IPS-NIHi11 (cell line): ENCODE results near the gene TFRC.
"Not testable (repeated sequence)": the region's sequence is repeated elsewhere in the genome, so short reads cannot be mapped to it uniquely, and the experiment has no call there.

Experiments
- DNase-seq: peaks from one replicate; pipeline ENCODE4 v3.0.0; 2012; ENCODE audit warnings: mixed read lengths, low spot score

TFRC gene

DNA sequence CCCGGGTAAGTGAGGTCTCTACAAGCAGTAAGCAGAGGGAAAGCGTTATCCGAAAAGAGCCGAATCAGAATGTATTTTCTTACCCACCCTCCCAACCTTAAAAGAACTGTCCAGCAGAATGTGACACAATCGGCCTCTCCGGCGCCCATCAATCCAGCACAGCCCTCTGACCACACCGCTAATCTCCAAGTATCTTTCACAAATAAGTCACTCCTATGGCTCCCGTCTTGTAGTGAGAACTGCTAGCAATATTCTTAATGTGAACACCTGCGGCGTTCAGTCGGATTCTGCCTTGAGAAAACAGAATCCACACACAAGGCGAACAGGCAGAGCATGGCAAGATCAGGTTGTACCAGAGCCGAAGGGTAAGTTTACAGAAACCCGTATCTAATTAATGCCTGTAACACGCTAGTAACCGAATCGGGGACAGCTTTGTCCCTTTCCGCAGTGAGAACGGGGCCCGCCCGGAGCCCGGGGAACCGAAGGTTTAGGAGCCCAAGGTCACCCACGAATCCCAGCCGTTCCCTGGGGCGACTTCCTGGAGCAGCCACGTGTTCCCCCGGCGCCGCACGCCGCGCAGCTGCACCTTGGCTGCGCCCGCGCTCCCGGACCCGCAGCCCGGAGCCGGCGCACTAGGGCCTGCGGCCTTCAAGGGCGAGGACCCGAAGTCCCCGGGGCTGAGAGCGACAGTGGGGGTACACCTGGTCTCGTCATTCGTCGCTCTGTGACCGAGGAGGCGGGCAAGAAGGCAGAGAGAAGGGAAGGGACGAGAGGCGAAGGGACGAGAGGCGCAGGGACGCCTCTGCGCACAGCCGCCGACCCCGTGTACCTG, 672 bp downstream of the TFRC start:
- DNase-seq, result peak; percentile 71

GRCh38 chr3:196080101-196080846, 1.6 kb downstream of the TFRC start:
- not testable (repeated sequence) for DNase-seq

GRCh38 chr3:196079682-196080081, 2.2 kb downstream of the TFRC start:
- no peak for DNase-seq

DNA sequence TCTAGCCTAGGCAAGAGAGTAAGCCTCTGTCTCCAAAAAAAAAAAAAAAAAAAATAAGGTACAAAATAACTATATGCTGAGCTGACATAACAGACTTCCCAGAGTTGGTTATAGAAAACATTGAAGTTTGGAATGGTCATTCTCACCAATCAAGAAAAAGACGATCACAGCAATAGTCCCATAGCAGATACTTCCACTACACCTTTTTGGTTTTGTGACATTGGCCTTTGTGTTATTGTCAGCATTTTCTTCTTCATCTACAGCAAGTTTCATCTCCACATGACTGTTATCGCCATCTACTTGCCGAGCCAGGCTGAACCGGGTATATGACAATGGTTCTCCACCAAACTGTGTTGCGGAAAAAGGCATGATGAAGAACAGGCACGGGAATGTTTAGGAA, 6.9 kb downstream of the TFRC start:
- no peak for DNase-seq

- peak; percentile 81 for DNase-seq
Measured at GRCh38 chr3:196073255-196073753, 8.6 kb downstream of the TFRC start.

- no peak for DNase-seq
Measured at GRCh38 chr3:196072313-196072712, 9.6 kb downstream of the TFRC start.

GRCh38 chr3:196068812-196069211, 13.1 kb downstream of the TFRC start:
- not testable (repeated sequence) for DNase-seq

DNA sequence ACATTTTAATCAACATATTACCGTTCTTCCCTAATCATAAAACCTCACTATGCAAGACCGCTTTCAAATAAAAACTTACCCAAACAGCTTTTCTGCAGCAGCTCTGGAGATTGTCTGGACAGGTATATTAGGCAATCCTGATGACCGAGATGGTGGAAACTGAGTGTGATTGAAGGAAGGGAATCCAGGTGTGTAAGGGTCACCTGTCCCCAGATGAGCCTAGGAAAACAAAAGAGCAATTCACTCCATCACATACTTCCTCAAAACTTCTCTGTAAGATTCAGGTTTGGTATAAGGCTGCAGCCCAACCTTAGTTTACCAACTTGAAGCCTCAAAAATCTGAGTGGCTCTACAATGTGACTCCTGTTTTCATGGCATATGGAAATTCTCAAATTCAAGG, 14.5 kb downstream of the TFRC start:
- DNase-seq, result no peak

DNA sequence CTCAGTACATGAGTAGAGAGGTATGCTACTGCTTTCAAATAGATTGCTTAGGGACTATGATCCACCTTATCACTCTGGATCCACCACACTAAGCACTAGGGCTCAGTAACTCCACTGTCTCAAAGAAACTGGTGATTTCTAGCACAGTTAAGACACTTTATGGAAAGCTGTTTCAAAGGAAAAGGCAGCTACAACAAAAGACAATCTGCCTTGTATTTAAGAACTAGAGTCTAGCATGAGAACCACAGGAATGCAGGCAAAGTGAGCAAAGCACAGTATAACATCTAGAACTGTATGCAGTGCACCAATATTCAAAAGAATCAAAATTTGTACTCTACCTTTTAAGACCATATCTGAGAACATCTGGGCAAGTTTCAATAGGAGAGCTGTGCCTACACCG, 17.9 kb downstream of the TFRC start:
- no peak for DNase-seq

DNA sequence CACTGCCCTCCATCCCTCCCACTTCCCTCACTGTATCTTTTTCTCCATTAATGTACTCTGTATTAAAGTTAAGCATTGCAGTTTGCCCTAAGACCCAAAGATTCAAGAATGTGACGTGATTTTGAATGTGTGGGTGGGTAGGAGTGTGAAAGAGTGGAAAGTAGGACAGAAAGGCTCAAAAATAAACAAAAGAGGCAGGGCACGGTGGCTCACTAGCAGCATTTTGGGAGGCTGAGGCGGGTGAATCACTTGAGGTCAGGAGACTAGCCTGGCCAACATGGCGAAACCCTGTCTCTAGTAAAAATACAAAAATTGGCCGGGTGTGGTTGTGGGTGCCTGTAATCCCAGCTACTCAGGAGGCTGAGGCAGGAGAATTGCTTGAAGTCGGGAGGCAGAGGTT, 18.4 kb downstream of the TFRC start:
- no peak for DNase-seq

GRCh38 chr3:196063049-196063448, 18.8 kb downstream of the TFRC start:
- DNase-seq, result no peak

- no peak for DNase-seq
Measured at GRCh38 chr3:196060834-196061233, 21.1 kb downstream of the TFRC start.

DNA sequence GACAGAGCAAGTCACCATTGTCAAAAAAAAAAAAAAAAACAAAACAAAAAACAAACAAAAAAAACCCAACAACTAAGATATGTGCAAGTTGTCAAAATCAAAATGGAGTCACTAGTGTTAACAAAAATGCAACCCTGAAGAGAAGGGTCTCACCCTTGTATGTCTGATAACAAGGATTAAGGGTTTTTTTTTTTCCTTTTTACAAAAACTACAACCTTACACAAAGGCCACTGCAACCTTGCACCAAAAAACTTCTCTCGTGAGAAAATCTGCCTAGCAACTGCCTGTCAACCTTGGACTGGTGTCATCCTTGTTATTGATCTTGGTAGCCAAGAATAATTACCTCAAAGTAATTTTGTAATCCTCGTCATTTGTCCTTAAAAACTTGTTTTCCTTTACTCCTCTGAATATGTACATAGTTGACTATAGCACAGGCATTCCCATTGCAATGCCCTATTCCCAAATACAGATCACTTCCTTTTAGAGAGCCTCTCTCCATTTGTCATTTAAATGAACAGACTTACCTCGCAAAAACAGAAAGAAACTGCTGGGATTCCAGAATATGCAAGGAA, 24.0 kb downstream of the TFRC start:
- peak; percentile 19 for DNase-seq

- DNase-seq, result not testable (repeated sequence)
Measured at GRCh38 chr3:196056371-196056770, 25.5 kb downstream of the TFRC start.

GRCh38 chr3:196055683-196056270, 26.1 kb downstream of the TFRC start:
- no peak for DNase-seq

- no peak for DNase-seq
Measured at GRCh38 chr3:196055240-196055639, 26.6 kb downstream of the TFRC start.

DNA sequence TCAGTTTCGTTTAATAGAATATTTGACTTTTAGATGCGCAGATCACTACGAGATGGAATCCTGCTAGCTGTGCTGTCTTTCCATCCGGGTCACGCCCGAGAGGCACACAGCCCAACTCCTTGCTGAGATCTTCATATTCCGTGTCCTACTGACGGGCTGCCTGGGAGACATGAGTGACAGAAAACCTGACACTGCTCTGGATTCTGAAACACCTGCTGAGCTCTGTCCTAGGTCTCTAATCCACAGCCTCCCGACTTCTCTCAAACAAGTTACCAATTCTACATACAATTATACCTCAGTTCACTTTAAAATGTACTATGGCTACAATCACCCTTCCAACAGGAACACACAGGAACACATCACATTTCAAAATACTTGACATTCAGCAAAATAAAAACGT, 27.2 kb downstream of the TFRC start:
- no peak for DNase-seq

DNA sequence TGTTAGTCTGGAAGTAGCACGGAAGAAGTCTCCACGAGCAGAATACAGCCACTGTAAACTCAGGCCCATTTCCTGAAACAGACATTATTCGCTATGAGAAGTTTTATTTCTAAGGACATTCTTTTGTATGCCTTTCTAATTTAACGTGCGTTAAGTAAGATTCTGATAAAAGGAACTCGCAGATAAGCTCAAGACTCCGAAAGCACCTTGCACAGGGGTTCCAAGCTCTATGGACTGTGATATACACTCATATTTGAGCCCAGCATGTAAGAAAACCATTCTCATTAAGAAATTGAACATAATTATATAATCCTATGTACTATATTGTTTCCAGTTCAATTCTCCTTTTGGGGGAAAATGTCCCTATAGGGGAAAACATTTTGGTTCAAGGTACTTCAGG, 28.4 kb downstream of the TFRC start:
- DNase-seq, result no peak

DNA sequence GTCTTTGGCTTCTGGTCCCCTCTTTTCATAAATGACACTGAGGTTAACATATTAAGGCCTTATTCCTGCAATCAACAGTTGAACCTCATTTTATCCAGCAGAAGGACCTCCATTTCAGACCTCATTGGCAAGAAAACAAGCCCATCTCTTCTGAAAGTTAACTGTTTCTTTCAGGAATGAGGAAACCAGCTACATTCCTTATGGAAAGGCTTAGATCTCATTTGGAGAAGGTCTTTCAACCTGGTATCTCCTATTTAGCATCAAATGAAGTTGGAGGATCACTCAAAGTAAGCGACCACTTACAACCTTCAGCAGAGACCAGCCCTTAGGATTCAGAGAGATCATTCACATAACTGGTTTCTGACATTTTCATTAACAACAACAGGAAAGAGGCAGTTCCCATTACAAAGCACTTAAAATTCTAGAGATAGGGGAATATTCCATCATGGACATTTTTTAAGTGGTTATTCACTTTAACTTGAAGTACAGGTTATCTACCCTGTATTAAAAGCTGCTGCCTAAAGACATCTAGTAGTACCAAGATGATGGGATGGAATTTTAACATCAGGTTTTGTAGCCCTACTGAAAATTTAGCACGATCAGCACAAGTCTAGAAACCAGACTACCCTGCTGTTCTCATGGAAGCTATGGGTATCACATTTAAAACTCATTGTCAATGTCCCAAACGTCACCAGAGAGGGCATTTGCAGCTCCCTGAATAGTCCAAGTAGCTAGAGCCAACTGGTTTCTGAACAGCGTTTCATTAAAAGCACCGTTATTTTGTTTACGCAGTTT, 30.4 kb downstream of the TFRC start:
- DNase-seq, result no peak

GRCh38 chr3:196050597-196050996, 31.3 kb downstream of the TFRC start:
- no peak for DNase-seq

DNA sequence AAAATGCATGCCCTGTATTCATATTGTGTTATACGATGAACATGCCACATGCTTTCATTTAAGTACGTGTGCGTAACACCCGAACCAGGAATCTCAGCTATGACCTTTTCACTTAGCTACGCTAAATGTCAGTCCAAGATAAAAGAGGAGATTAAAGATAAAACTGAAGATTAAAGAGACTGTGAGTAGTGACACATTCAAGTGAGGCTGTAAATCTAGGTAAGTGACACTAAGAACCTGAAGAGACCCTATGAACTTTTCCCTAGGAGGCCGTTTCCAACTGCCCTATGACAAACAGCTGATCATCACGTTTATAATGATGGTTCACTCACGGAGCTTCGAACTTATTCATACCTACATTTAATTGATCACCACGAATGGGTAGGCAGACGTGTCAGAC, 32.2 kb downstream of the TFRC start:
- no peak for DNase-seq
